Hepatocyte (in vitro differentiated cells): Measurements from ENCODE around the gene UBXN6.

Experiments
- EZH2 ChIP-seq: fragments of 200-600 bp; sonication (generic); IDR thresholded peaks from 2 replicates; pipeline ENCODE4 v1.6.1; 2016; ENCODE audit warnings: antibody characterized with exemption, mild to moderate bottlenecking, borderline replicate concordance
- TF ChIP-seq, protein P1 (sequence below): fragments of 200-600 bp; sonication (generic); IDR thresholded peaks from 2 replicates; pipeline ENCODE4 v1.5.1; 2016; ENCODE audit warnings: antibody characterized with exemption, mild to moderate bottlenecking; ENCODE audit not compliant: poor library complexity

DNA sequence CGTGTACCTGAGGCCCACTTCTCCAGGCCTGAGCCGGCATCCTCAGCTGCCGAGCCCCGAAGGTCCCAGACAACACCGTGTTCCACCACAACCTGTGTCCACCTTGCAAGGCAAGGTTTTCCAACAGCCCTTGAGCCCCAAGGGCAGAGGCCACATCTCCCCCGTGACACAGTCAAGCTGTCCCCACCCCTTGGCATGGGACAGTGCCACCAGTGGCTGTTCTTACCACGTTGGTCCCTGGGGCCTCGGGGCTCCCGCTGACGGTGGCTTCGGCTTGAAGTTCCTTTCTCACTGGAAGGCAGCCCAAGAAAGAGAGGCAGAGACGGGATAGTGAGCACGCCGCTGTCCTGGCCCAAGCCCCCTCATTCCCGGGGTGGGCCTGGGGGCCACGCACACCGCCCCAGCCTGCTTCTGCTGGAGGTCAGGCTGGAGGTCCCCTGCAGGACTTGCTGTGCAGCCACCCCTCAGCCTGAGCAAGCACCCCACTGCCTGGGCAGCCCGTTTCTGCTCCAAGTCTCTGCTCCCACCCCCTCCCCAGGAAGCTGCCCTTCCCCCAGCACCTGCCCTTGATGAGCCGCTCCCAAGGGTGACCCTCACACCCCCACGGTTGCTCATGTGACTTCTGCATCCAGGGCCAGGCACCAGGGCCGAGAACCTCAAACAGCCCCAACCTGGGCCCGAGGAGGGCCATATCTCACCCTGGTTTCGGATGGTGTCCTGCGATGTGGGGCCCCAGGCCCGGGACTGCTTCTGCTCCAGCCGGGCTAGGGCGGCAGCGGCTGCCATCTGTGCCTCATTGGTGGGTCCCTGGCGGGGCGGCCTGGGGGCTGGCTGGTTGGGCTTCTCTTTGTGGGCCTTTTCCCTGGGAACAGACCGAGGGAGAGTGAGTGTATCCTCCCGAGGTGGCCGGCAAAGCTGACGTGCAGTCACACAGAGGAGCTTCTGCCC is 4.1 kb downstream of the UBXN6 start:
- TF ChIP-seq EZH2, result no peak
- TF ChIP-seq, protein P1, sequence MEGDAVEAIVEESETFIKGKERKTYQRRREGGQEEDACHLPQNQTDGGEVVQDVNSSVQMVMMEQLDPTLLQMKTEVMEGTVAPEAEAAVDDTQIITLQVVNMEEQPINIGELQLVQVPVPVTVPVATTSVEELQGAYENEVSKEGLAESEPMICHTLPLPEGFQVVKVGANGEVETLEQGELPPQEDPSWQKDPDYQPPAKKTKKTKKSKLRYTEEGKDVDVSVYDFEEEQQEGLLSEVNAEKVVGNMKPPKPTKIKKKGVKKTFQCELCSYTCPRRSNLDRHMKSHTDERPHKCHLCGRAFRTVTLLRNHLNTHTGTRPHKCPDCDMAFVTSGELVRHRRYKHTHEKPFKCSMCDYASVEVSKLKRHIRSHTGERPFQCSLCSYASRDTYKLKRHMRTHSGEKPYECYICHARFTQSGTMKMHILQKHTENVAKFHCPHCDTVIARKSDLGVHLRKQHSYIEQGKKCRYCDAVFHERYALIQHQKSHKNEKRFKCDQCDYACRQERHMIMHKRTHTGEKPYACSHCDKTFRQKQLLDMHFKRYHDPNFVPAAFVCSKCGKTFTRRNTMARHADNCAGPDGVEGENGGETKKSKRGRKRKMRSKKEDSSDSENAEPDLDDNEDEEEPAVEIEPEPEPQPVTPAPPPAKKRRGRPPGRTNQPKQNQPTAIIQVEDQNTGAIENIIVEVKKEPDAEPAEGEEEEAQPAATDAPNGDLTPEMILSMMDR, result no peak
